Measurements from ENCODE around the gene C1QC.
"Not testable (repeated sequence)": the region's sequence is repeated elsewhere in the genome, so short reads cannot be mapped to it uniquely, and the experiment has no call there.

The C1QC gene

DNA sequence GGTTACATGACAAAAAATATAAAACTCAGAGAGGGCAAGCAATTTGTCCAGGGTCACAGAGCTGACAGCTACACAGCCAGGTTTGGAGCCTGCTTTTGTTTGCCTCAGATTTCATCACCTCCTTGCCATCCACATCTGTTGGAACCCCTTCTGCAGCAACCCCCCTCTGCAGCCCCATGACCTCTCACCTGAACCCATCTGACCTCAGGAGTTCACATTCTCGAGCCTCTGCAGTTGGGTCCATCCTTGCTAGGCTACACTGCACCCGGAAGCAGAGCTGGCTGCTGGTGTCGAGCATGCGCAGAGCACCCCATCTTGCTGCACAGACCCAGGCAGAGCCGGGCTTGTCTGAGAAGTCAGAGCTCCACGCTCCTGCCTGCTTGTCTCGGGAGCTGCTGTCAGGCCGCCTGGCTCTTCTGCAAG, 19.6 kb downstream of the C1QC start:
- DNase-seq (ENCODE audit: low spot score in 2 of 2): no peak
- no peak for ATAC-seq (replicated peaks; ENCODE audit: extremely low read depth, poor library complexity, severe bottlenecking)
- Mint-ChIP-seq H3K4me1 (no peaks in the 10 kb centered on the region), H3K9me3 (no peaks in the 10 kb centered on the region), H3K4me3 (no peak overlapping the region), H3K27me3 (peaks cover 46% of the 10 kb centered on the region), H3K27ac (ENCODE audit: low read depth) (no peak overlapping the region), H3K36me3 (ENCODE audit: insufficient read depth) (peaks cover 1% of the 10 kb centered on the region)

DNA sequence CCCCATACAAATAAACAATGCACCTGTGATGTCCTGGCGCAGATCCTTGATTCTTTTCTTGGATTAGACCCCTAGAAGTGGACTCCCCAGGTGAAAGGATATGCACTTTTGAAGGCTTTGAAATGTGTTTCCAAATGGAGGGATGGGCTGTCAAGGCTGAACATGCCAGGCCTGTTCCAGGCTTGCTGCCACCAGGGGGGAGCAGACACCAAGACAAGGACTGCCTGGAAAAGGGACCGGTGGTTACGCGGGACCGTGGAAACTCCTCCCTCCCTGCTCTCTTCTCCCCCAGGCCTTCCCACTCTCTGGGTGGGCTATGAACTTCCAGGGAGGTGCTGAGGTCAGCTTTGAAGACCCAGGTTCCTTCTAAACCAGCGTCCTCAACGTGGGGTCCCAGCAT, 22.3 kb downstream of the C1QC start:
- no peaks in the 10 kb centered on the region for H3K4me1 Mint-ChIP-seq

DNA sequence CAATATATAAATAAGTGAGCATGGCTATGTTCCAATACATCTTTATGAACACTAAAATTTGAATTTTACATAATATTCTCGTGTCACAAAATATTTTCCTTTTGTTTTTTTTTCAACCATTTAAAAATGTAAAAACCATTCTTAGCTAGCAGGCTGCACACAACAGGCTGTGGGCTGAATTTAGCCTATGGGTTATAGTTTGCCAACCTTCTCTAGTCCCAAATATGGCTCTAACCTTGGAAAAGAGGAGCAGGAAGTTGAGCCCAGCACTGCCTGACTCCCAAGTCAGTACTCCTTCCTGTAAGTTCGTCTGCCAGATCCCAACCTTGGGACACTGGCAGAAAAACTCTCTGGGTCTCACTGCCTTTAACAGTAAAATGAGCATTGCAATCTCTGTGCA, 23.0 kb downstream of the C1QC start:
- Mint-ChIP-seq H3K4me3 (no peak overlapping the region), H3K36me3 (ENCODE audit: insufficient read depth) (no peaks in the 10 kb centered on the region), H3K4me1 (no peaks in the 10 kb centered on the region), H3K27me3 (peaks cover 80% of the 10 kb centered on the region), H3K9me3 (no peaks in the 10 kb centered on the region), H3K27ac (ENCODE audit: low read depth) (no peak overlapping the region)
- ATAC-seq (replicated peaks; ENCODE audit: extremely low read depth, poor library complexity, severe bottlenecking): no peak
- DNase-seq (ENCODE audit: low spot score in 2 of 2): no peak

More for the DNA sequence above, 22.3 kb downstream of the C1QC start:
- H3K27ac Mint-ChIP-seq (ENCODE audit: low read depth): no peak overlapping the region
- H3K36me3 Mint-ChIP-seq (ENCODE audit: insufficient read depth): no peaks in the 10 kb centered on the region
- no peak overlapping the region for H3K4me3 Mint-ChIP-seq
- DNase-seq (ENCODE audit: low spot score in 2 of 2) (no peak), ATAC-seq (replicated peaks; ENCODE audit: extremely low read depth, poor library complexity, severe bottlenecking) (no peak)
- no peaks in the 10 kb centered on the region for H3K9me3 Mint-ChIP-seq
- peaks cover 73% of the 10 kb centered on the region for H3K27me3 Mint-ChIP-seq

DNA sequence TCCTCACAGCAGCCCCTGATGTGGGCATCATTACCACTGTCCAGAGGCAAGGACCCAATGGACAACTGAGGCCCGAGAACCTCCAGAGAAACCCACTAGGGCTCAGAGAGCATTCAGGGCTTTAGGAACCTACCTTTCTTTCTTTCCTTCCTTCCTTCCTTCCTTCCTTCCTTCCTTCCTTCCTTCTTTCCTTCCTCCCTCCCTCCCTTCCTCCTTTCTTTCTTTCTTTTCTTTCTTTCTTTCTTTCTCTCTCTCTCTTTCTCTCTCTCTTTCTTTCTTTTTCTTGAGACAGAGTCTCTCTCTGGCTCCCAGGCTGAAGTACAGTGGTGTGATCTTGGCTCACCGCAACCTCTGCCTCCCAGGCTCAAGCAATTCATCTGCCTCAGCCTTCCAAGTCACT, 25.4 kb downstream of the C1QC start:
- H3K27ac Mint-ChIP-seq (ENCODE audit: low read depth); DNase-seq (ENCODE audit: low spot score in 2 of 2); H3K9me3 Mint-ChIP-seq; H3K4me3 Mint-ChIP-seq; ATAC-seq (replicated peaks; ENCODE audit: extremely low read depth, poor library complexity, severe bottlenecking); H3K36me3 Mint-ChIP-seq (ENCODE audit: insufficient read depth); H3K4me1 Mint-ChIP-seq: not testable (repeated sequence)
- H3K27me3 Mint-ChIP-seq: peaks cover 85% of the 10 kb centered on the region

DNA sequence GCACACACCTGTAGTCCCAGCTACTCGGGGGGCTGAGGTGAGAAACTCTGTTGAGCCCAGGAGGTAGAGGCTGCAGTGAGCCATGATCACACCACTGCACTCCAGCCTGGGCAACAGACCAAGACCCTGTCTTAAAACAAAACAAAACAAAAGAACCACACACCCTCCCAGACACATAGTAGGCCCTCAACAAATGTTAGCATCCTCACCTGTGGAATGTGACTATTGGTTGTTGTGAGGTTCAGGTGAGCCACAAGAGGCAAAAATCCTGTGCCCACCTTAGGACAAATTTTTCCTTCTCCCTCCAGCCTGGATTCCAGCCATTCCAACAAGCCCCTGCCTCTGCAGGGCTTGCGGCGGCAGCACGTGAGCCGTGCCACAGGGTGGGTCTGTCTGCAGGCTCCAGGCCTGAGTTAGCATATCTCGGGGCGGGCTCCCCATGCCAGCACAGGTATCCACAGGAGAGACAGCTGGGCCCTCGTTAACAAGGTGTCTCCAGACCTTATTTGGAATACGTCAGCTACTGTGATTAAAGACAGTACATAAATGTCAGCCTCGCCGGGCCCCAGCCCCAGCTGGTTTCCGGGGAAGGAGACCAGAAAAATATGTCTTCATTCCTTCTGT, 27.0 kb downstream of the C1QC start:
- no peaks in the 10 kb centered on the region for H3K4me1 Mint-ChIP-seq
- peaks cover 79% of the 10 kb centered on the region for H3K27me3 Mint-ChIP-seq
- no peak overlapping the region for H3K27ac Mint-ChIP-seq (ENCODE audit: low read depth)
- H3K4me3 Mint-ChIP-seq: no peak overlapping the region
- no peak for DNase-seq (ENCODE audit: low spot score in 2 of 2)
- H3K9me3 Mint-ChIP-seq: no peaks in the 10 kb centered on the region
- ATAC-seq (replicated peaks; ENCODE audit: extremely low read depth, poor library complexity, severe bottlenecking): no peak
- H3K36me3 Mint-ChIP-seq (ENCODE audit: insufficient read depth): no peaks in the 10 kb centered on the region

DNA sequence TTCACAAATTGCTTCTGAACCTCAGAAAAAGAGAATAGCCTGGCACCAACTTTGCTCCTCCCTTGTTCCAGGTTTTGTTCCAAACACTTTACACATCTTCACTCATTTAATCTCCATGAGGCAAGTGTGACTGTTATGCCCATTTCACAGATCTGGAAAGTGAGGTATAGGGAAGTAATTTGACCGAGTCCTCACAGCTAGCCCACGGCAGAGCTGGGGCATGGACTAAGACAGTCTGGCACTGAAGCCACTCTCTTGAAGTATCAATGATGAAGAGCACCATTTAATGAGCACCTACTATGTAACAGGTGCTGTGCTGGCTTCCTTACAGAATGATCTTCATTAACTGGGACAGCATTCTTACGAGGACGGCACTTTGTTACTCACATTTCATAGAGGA, 28.6 kb downstream of the C1QC start:
- DNase-seq (ENCODE audit: low spot score in 2 of 2) (no peak), ATAC-seq (replicated peaks; ENCODE audit: extremely low read depth, poor library complexity, severe bottlenecking) (no peak)
- Mint-ChIP-seq H3K9me3 (no peaks in the 10 kb centered on the region), H3K4me1 (no peaks in the 10 kb centered on the region), H3K27me3 (peaks cover 76% of the 10 kb centered on the region), H3K4me3 (no peak overlapping the region), H3K27ac (ENCODE audit: low read depth) (no peak overlapping the region), H3K36me3 (ENCODE audit: insufficient read depth) (no peaks in the 10 kb centered on the region)

DNA sequence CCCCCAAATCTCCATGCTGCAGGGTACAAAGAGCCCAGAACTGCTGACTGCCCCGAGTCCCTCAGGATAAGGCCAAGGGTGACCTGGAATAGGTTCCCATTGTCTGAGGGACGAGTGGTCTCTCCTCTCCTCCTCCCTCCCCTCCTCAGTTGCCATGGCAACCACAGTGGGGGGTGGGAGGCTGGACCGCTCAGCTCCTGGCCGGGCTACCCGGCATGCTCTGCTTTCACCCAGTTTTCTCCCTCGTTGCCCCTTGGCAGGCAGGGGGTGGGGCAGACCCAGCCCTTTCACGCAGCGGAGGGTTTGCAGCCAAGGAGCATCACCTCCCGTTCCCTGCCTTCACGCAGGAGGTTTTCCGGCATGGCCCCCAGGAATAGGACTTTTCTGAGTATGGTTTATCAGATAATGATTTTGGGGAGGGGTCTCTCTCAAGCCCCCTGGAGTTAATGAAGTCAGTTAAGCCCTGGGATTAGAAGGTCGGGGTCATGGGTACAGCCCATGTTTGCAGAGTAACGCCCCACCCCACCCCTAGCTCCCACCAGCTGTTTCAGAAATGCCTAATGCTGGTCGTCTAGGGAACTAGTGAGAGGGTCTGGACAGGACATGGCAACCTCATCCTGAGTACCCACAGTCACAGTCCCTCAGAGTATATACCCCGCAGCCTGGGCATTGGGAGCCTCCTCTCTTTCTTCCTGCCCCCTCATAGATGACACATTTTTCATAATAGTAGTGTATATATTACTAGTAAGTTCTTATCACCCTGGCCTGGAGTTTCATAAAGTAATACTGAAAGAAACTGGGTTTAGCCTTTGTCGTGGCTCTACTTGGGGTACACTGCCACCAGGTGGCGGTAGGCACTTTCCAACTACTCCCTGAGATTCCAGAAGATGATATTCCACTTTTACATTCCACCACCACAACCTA, 30.3 kb downstream of the C1QC start:
- Mint-ChIP-seq H3K27ac (ENCODE audit: low read depth) (no peak overlapping the region), H3K27me3 (peaks cover 59% of the 10 kb centered on the region), H3K9me3 (no peaks in the 10 kb centered on the region), H3K4me3 (no peak overlapping the region), H3K36me3 (ENCODE audit: insufficient read depth) (no peaks in the 10 kb centered on the region), H3K4me1 (no peaks in the 10 kb centered on the region)
- DNase-seq (ENCODE audit: low spot score in 2 of 2) (no peak), ATAC-seq (replicated peaks; ENCODE audit: extremely low read depth, poor library complexity, severe bottlenecking) (no peak)

DNA sequence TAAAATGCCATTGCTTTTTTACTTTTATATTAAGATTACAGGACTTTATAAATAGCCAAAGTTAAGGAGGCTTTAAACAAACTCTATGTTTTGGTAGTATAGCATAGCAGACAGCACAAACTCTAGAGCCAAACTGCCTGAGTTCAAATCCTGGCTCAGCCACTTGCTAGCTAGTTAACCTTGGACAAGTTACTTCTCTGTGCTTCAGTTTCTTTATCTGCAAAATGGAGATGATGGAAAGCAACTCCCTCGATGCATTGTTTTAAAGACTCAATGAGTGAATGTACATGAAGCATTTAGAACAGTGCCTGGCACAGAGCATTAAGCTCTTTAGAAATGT, 30.9 kb downstream of the C1QC start:
- Mint-ChIP-seq H3K4me1 (no peaks in the 10 kb centered on the region), H3K36me3 (ENCODE audit: insufficient read depth) (no peaks in the 10 kb centered on the region), H3K9me3 (no peaks in the 10 kb centered on the region), H3K27me3 (peaks cover 52% of the 10 kb centered on the region), H3K4me3 (no peak overlapping the region), H3K27ac (ENCODE audit: low read depth) (no peak overlapping the region)
- no peak for DNase-seq (ENCODE audit: low spot score in 2 of 2)
- ATAC-seq (replicated peaks; ENCODE audit: extremely low read depth, poor library complexity, severe bottlenecking): no peak

DNA sequence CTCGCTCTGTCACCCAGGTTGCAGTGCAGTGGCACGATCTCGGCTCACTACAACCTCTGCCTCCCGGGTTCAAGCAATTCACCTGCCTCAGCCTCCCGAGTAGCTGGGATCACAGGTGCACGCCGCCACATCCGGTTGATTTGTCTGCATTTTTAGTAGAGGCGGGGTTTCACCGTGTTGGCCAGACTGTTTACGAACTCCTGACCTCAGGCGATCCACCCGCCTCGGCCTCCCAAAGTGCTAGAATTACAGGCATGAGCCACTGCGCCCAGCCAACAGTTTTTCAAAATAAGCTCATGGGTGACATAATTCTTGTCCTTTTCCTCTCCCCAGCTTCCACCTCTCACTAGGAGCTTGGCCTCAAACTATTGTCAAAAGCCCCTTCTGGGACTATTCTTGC, 32.7 kb downstream of the C1QC start:
- not testable (repeated sequence) for H3K4me3 Mint-ChIP-seq; H3K27ac Mint-ChIP-seq (ENCODE audit: low read depth); H3K36me3 Mint-ChIP-seq (ENCODE audit: insufficient read depth); H3K4me1 Mint-ChIP-seq; ATAC-seq (replicated peaks; ENCODE audit: extremely low read depth, poor library complexity, severe bottlenecking); H3K9me3 Mint-ChIP-seq; DNase-seq (ENCODE audit: low spot score in 2 of 2)
- peaks cover 35% of the 10 kb centered on the region for H3K27me3 Mint-ChIP-seq

DNA sequence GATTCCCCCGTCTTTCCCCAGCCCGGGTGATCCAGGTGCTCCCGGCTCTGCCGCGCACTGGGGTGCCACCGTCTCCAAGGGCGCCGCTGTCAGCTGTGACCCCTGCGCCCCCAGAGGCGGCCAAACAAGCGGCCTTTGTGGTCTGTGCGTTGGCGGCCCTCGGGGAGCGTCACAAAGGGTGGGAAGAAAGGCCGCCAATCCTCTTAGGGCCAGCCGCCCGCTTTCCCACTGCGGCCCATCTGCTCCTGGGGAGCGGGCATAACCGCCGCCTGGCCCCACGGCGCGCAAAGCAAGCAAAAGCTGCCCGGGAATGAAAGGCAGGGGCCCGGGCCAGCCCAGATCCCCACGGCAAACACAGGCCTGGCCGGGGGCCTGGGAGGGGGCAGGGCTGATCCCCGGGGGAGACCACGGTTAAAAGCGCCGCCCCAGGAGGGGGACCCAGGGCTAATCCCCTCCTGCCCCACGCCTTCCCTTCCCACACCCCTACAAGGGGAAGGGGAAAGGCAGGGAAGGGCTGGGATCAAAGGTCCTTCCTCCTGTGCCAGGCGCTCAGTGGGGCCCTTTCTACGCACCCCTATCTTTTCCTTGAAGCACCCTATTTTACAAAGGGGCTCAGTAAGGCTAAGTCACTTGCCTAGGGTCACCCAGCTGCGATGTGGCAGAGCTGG, 33.6 kb downstream of the C1QC start:
- H3K4me1 Mint-ChIP-seq: no peaks in the 10 kb centered on the region
- no peak overlapping the region for H3K4me3 Mint-ChIP-seq
- H3K27me3 Mint-ChIP-seq: peaks cover 26% of the 10 kb centered on the region
- H3K27ac Mint-ChIP-seq (ENCODE audit: low read depth): no peak overlapping the region
- H3K36me3 Mint-ChIP-seq (ENCODE audit: insufficient read depth): no peaks in the 10 kb centered on the region
- no peak for DNase-seq (ENCODE audit: low spot score in 2 of 2)
- no peak for ATAC-seq (replicated peaks; ENCODE audit: extremely low read depth, poor library complexity, severe bottlenecking)
- no peaks in the 10 kb centered on the region for H3K9me3 Mint-ChIP-seq

DNA sequence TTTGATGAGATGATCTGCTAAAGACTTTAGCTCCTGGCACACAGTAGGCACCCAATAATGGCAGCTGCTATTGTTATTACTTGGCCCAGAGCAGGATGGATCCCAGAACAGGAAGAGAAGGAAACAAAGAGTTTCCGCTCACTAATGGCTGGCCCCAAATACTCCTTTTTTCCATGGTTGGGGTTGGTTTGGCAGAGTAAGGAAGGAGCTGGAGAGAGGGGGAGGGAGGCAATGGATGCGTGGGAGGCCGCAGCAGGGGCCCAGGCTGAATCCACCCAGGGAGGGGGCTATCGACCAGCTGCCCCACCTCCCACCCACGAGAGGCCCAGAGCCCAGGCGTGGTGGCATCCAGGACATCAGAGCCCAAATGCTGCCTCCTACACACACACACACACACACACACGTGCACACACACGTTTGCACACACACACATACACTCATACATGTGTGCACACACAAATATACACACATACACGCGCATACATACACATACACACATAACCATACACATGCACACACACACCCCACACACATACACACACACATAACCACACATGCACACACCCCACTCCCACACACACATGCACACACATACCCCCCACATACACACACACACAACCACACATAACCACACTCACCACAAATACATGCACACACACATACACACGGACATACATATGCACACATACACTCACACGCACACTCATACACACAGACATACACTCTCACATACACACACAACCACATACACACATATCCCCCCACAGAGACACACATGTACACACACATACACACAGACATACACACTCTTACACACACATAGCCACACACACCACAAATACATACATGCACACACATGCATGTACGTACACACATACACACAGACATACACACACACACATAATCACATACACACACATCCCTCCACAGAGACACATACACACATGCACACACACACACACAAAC, 34.8 kb downstream of the C1QC start:
- no peak for DNase-seq (ENCODE audit: low spot score in 2 of 2)
- Mint-ChIP-seq H3K4me3 (no peak overlapping the region), H3K36me3 (ENCODE audit: insufficient read depth) (no peaks in the 10 kb centered on the region), H3K9me3 (no peaks in the 10 kb centered on the region), H3K27ac (ENCODE audit: low read depth) (no peak overlapping the region), H3K27me3 (peaks cover 14% of the 10 kb centered on the region), H3K4me1 (no peaks in the 10 kb centered on the region)
- no peak for ATAC-seq (replicated peaks; ENCODE audit: extremely low read depth, poor library complexity, severe bottlenecking)

DNA sequence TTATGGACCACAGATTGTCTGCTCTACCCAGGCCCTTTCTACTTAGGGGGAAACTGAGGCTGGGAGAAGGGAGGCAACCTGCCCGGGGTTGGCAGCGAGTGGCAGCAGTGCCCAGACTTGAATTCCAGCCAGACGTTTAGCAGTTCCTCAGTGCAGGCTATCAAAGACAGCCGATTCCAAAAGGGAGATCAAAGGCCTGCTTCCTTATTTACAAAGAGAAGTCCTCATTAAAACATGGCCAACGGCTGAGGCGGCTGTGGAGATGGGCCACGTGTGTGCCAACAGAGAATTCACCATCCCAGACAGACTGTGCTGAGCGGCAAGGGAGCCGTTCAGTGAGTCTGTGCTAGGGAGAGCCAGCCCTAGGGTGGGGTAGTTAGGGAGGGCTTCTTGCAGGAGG, 37.3 kb downstream of the C1QC start:
- no peak overlapping the region for H3K27ac Mint-ChIP-seq (ENCODE audit: low read depth)
- no peak overlapping the region for H3K4me3 Mint-ChIP-seq
- H3K4me1 Mint-ChIP-seq: no peaks in the 10 kb centered on the region
- H3K27me3 Mint-ChIP-seq: peaks cover 24% of the 10 kb centered on the region
- DNase-seq (ENCODE audit: low spot score in 2 of 2) (no peak), ATAC-seq (replicated peaks; ENCODE audit: extremely low read depth, poor library complexity, severe bottlenecking) (no peak)
- no peaks in the 10 kb centered on the region for H3K9me3 Mint-ChIP-seq
- no peaks in the 10 kb centered on the region for H3K36me3 Mint-ChIP-seq (ENCODE audit: insufficient read depth)

Measured in central memory CD8-positive, alpha-beta T cell (primary cell).